GM23338 (cell line): ENCODE results near the gene FMN2. TPM values are rescaled to one million over a fixed set of nuclear protein-coding genes. Genes with fewer than 3 reads are reported as not detected.

Experiments
- ATAC-seq: fragments of 200-7000 bp; cut with Tn5 transposase; 3 replicates; pipeline ENCODE4 v1.9.1; 2020
- DNase-seq: peaks from one replicate; pipeline ENCODE4 v3.0.0-alpha.2; 2015; ENCODE audit warnings: low spot score
- H2AFZ ChIP-seq: fragments of 200-600 bp; sonication (generic); 2 replicates; pipeline ENCODE4 v1.8.0; 2016; ENCODE audit warnings: antibody characterized with exemption, mild to moderate bottlenecking, moderate library complexity
- H3F3A ChIP-seq: fragments of 200-600 bp; sonication (generic); replicated peaks from 2 replicates; pipeline ENCODE4 v1.8.0; 2017; ENCODE audit warnings: antibody characterized with exemption, mixed run types, low read depth
- H3K27ac ChIP-seq: fragments of 200-600 bp; sonication (generic); 2 replicates; pipeline ENCODE4 v1.6.1; 2016; ENCODE audit warnings: low read depth
- H3K27me3 ChIP-seq: fragments of 200-600 bp; sonication (generic); 2 replicates; pipeline ENCODE4 v1.8.0; 2016; ENCODE audit warnings: mild to moderate bottlenecking, mixed run types, moderate library complexity; ENCODE audit not compliant: insufficient read depth
- H3K36me3 ChIP-seq: fragments of 200-600 bp; sonication (generic); 2 replicates; pipeline ENCODE4 v1.8.0; 2016; ENCODE audit warnings: mild to moderate bottlenecking; ENCODE audit not compliant: insufficient read depth
- H3K4me1 ChIP-seq: fragments of 200-600 bp; sonication (generic); 2 replicates; pipeline ENCODE4 v1.8.0; 2016; ENCODE audit warnings: mild to moderate bottlenecking, moderate library complexity; ENCODE audit not compliant: insufficient read depth
- H3K4me2 ChIP-seq: fragments of 200-600 bp; sonication (generic); 2 replicates; pipeline ENCODE4 v1.7.1; 2017; ENCODE audit warnings: mixed run types
- H3K4me3 ChIP-seq: fragments of 200-600 bp; sonication (generic); 2 replicates; pipeline ENCODE4 v1.6.1; 2016; ENCODE audit warnings: mixed run types
- H3K79me2 ChIP-seq: fragments of 200-600 bp; sonication (generic); replicated peaks from 2 replicates; pipeline ENCODE4 v1.8.0; 2017; ENCODE audit warnings: mild to moderate bottlenecking; ENCODE audit not compliant: insufficient read depth
- H3K9me2 ChIP-seq: fragments of 200-600 bp; sonication (generic); 2 replicates; pipeline ENCODE4 v1.8.0; 2017; ENCODE audit not compliant: insufficient read depth
- H4K20me1 ChIP-seq: fragments of 200-600 bp; sonication (generic); replicated peaks from 2 replicates; pipeline ENCODE4 v1.8.0; 2017; ENCODE audit warnings: mild to moderate bottlenecking; ENCODE audit not compliant: insufficient read depth
- H3K27ac Mint-ChIP-seq: 2 replicates; pipeline ENCODE4 v1.8.0; 2020; ENCODE audit warnings: inconsistent platforms, mild to moderate bottlenecking, moderate library complexity, mixed read lengths
- H3K27me3 Mint-ChIP-seq: 3 replicates; pipeline ENCODE4 v1.8.0; 2022; ENCODE audit warnings: low read depth, mild to moderate bottlenecking, moderate library complexity, mixed read lengths, inconsistent platforms; ENCODE audit not compliant: insufficient read depth, poor library complexity
- H3K36me3 Mint-ChIP-seq: 3 replicates; pipeline ENCODE4 v1.8.0; 2021; ENCODE audit warnings: low read depth, mild to moderate bottlenecking, inconsistent platforms, moderate library complexity, mixed read lengths
- H3K4me1 Mint-ChIP-seq: 3 replicates; pipeline ENCODE4 v1.8.0; 2020; ENCODE audit warnings: mild to moderate bottlenecking, inconsistent platforms, mixed read lengths
- H3K4me3 Mint-ChIP-seq: 3 replicates; pipeline ENCODE4 v1.8.0; 2021; ENCODE audit warnings: moderate library complexity, mild to moderate bottlenecking, inconsistent platforms, mixed read lengths
- H3K9me3 Mint-ChIP-seq: 3 replicates; pipeline ENCODE4 v1.8.0; 2020; ENCODE audit warnings: moderate library complexity, mild to moderate bottlenecking, inconsistent platforms, mixed read lengths
- CREB1 ChIP-seq: fragments of 250-450 bp; sonication (Bioruptor Pico); IDR thresholded peaks from 2 replicates; pipeline ENCODE4 v1.5.0; 2020; ENCODE audit warnings: low read depth, mild to moderate bottlenecking, moderate library complexity
- CTCF ChIP-seq, 2 experiments: fragments of 200-600 bp in 1 of 2; sonication (generic) in 1 of 2; conservative IDR thresholded peaks; 2 replicates each; pipeline versions ENCODE4 v1.5.1 to v1.6.1; 2016 to 2017; ENCODE audit warnings: antibody characterized with exemption in 2 of 2, low read depth in 2 of 2, mild to moderate bottlenecking in 2 of 2, moderate library complexity in 1 of 2
- EZH2 ChIP-seq: fragments of 200-600 bp; sonication (generic); IDR thresholded peaks from one replicate; pipeline ENCODE4 v1.8.0; 2017; ENCODE audit warnings: antibody characterized with exemption, mild to moderate bottlenecking, low read depth; ENCODE audit not compliant: unreplicated experiment
- EZH2phosphoT487 ChIP-seq: fragments of 200-600 bp; sonication (generic); IDR thresholded peaks from one replicate; pipeline ENCODE4 v1.8.1; 2018; ENCODE audit warnings: antibody characterized with exemption; ENCODE audit not compliant: unreplicated experiment
- JUNB ChIP-seq: IDR thresholded peaks from one replicate; pipeline ENCODE4 v1.6.1; 2016; ENCODE audit warnings: antibody characterized with exemption; ENCODE audit not compliant: unreplicated experiment
- NANOG ChIP-seq: IDR thresholded peaks from 2 replicates; pipeline ENCODE4 v1.6.1; 2016; ENCODE audit warnings: antibody characterized with exemption, borderline replicate concordance
- POLR2AphosphoS5 ChIP-seq: IDR thresholded peaks from 2 replicates; pipeline ENCODE4 v1.6.1; 2016; ENCODE audit warnings: antibody characterized with exemption, low read depth
- REST ChIP-seq: IDR thresholded peaks from one replicate; pipeline ENCODE4 v1.6.1; 2018; ENCODE audit warnings: antibody characterized with exemption; ENCODE audit not compliant: unreplicated experiment
- STAT1 ChIP-seq: IDR thresholded peaks from one replicate; pipeline ENCODE4 v1.6.1; 2016; ENCODE audit warnings: antibody characterized with exemption; ENCODE audit not compliant: unreplicated experiment
- ZNF114 ChIP-seq: fragments of 250-450 bp; sonication (Bioruptor Pico); IDR thresholded peaks from 2 replicates; pipeline ENCODE4 v1.5.0; 2020; ENCODE audit warnings: mild to moderate bottlenecking, moderate library complexity
- ZNF331 ChIP-seq: fragments of 250-450 bp; sonication (Bioruptor Pico); IDR thresholded peaks from 2 replicates; pipeline ENCODE4 v1.5.0; 2020; ENCODE audit warnings: low read depth, mild to moderate bottlenecking, moderate library complexity
- polyA plus RNA-seq: library from polyadenylated mRNA; unstranded; fragments of >200 nt; fragmentation: Nextera tagmentation; extraction: Ambion mirVana; gene quantifications from 2 replicates; pipeline ENCODE4 v1.2.1, GENCODE V29; 2016
- total RNA-seq: library from RNA; depleted of rRNA; stranded (reverse); fragments of >200 nt; shearing (Covaris generic); gene quantifications from 2 replicates; pipeline ENCODE4 v1.2.3, GENCODE V29; 2014

The FMN2 gene
- total and polyA plus RNA-seq, 2 experiments from 2014 or later: 1.5 to 2.5 TPM

GRCh38 chr1:240320659-240321058 lies 229.0 kb downstream of the FMN2 start:
- DNase-seq (no peak), ATAC-seq (no peak)
- Histone ChIP-seq H3F3A (no peaks in the 10 kb centered on the region), H3K36me3 (no peaks in the 10 kb centered on the region), H2AFZ (no peak overlapping the region), H3K9me2 (no peaks in the 10 kb centered on the region), H3K4me1 (no peaks in the 10 kb centered on the region; the same call in 1 of the 2 replicates), H3K4me2 (no peak overlapping the region), H3K27ac (no peak overlapping the region), H4K20me1 (no peaks in the 10 kb centered on the region), H3K27me3 (no peaks in the 10 kb centered on the region), H3K4me3 (no peak overlapping the region), H3K79me2 (no peaks in the 10 kb centered on the region)
- TF ChIP-seq ZNF331 (CRISPR knock-in tag) (no peak), STAT1 (no peak), REST (no peak), POLR2AphosphoS5 (no peak), JUNB (no peak), NANOG (no peak), CTCF (conservative IDR thresholded peaks at IDR 0.05; ENCODE audit: low read depth in 2 of 2) (no peak)
- no peaks in the 10 kb centered on the region for H3K36me3 Mint-ChIP-seq
- H3K4me1 Mint-ChIP-seq: peaks cover 4% of the 10 kb centered on the region; the same call in 2 of the 3 replicates
- no peaks in the 10 kb centered on the region for H3K9me3 Mint-ChIP-seq
- H3K4me3 Mint-ChIP-seq: no peak overlapping the region
- no peaks in the 10 kb centered on the region for H3K27me3 Mint-ChIP-seq
- H3K27ac Mint-ChIP-seq: no peak overlapping the region

- Histone ChIP-seq H3K79me2 (no peaks in the 10 kb centered on the region), H3K27me3 (no peaks in the 10 kb centered on the region), H3K36me3 (no peaks in the 10 kb centered on the region), H4K20me1 (no peaks in the 10 kb centered on the region), H3K27ac (no peak overlapping the region), H2AFZ (no peak overlapping the region), H3K4me1 (no peaks in the 10 kb centered on the region; the same call in 1 of the 2 replicates), H3F3A (no peaks in the 10 kb centered on the region), H3K9me2 (no peaks in the 10 kb centered on the region), H3K4me2 (no peak overlapping the region), H3K4me3 (no peak overlapping the region)
- Mint-ChIP-seq H3K9me3 (no peaks in the 10 kb centered on the region), H3K4me3 (no peak overlapping the region), H3K4me1 (peaks cover 4% of the 10 kb centered on the region; the same call in 2 of the 3 replicates), H3K27me3 (no peaks in the 10 kb centered on the region), H3K27ac (no peak overlapping the region; the same call in 1 of the 2 replicates), H3K36me3 (no peaks in the 10 kb centered on the region)
- no peak for ATAC-seq
- DNase-seq: no peak
- no peak for TF ChIP-seq JUNB
- TF ChIP-seq CREB1 (CRISPR knock-in tag): no peak
- TF ChIP-seq REST: no peak
- TF ChIP-seq EZH2: no peak
- TF ChIP-seq STAT1: no peak
- TF ChIP-seq ZNF114 (CRISPR knock-in tag): no peak
- TF ChIP-seq ZNF331 (CRISPR knock-in tag): no peak
- TF ChIP-seq CTCF (conservative IDR thresholded peaks at IDR 0.05; ENCODE audit: low read depth in 2 of 2): no peak
- no peak for TF ChIP-seq EZH2phosphoT487
Observed at GRCh38 chr1:240322943-240323342, 231.3 kb downstream of the FMN2 start.
